Measurements from ENCODE around the gene TRPC5OS.

TRPC5OS gene

DNA sequence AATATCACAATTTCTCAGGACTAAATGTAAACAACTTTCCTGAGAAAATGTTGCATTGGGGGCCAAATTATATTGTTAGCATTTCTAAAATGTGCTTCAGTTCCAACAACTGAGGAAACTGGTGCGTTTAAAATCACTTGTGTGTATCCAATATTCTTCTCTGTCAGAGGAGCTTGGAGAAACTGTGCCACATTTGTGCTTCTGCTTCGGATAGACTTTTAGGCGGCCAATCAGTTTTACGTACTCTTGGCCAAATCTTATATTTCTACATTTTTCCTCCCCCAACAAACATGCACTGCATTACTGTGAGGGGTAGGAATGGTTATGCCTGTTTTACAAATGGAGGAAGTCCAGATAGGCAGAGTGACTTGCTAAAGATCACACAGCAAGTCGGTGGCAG, 27.4 kb upstream of the TRPC5OS start:
- DNase-seq (ENCODE audit: extremely low spot score): no peak
- TF ChIP-seq, protein P1, sequence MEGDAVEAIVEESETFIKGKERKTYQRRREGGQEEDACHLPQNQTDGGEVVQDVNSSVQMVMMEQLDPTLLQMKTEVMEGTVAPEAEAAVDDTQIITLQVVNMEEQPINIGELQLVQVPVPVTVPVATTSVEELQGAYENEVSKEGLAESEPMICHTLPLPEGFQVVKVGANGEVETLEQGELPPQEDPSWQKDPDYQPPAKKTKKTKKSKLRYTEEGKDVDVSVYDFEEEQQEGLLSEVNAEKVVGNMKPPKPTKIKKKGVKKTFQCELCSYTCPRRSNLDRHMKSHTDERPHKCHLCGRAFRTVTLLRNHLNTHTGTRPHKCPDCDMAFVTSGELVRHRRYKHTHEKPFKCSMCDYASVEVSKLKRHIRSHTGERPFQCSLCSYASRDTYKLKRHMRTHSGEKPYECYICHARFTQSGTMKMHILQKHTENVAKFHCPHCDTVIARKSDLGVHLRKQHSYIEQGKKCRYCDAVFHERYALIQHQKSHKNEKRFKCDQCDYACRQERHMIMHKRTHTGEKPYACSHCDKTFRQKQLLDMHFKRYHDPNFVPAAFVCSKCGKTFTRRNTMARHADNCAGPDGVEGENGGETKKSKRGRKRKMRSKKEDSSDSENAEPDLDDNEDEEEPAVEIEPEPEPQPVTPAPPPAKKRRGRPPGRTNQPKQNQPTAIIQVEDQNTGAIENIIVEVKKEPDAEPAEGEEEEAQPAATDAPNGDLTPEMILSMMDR (IDR thresholded peaks at IDR 0.05; ENCODE audit: control extremely low read depth, extremely low read depth, low read depth, missing control alignments): no peak
- ChIA-PET POLR2A (no interaction called here), CTCF (interaction anchor here (0.9 kb wide), 1 partner anchor 9 kb away, joined by 3 read pairs; no protein-coding TSS in a partner anchor)

DNA sequence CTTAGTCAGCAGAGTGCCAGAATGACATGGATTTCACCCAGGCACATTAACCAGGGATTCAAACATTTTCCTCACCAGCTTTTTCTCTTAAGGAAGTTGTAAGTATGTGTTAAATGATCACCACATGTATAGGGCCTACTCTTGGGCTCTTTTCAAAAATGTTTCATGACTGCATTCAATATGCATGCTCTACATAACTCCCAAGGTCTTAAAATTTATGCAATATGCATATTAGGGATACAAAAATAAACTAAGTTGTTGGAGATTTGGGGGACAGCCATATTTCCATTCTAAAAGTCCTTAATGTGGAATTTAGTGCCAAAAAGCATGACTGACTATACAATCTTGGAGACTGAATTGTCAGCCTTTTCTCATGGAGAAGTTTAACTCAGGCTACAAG, 25.0 kb upstream of the TRPC5OS start:
- DNase-seq (ENCODE audit: extremely low spot score): no peak
- TF ChIP-seq, protein P1 (IDR thresholded peaks at IDR 0.05; ENCODE audit: control extremely low read depth, extremely low read depth, low read depth, missing control alignments): no peak
- ChIA-PET CTCF (interaction anchor here (0.9 kb wide), 1 partner anchor 19 kb away, joined by 3 read pairs; no protein-coding TSS in a partner anchor), POLR2A (no interaction called here)

DNA sequence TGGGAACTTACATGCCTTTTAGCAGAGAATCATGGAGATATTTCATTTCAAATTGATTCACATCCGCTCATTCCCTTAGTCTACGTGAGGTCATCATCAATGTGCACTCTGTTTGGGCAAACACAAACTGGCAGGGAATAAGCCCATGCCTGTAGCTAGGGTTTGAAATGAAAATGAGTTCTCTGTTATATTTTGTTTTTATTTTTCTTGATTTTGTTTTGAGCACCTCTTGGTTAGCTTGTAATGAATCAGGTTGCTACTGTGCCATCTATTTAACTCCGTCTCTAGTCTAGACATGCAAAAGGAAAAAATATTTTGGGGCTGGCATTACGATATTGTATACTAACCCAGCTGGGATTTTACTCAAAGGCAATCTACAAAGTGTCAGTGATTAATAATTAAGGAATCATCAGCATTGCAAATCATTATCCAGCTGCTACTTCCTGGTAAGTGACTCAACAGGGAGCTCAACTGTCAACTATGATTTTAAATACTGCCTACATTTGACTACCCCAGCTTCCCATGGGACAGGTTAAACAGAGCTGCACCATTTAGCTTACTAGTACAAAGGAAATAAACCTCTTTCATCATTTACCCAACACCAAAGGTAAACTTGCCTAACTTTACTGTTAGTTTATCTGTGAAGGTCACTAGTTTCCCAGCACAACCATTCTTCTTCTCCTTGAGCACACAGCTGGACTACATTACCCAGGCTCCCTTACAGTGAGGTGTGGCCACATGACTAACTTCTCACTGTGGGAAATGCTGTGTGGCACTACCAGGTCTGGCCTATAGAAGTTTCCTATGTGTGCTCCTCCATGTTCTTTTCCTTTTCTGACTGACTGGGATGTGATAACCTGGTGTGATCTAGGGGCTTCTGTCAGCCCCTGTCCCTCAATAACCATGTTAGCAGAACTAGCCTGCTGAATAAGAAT, 21.2 kb upstream of the TRPC5OS start:
- no peak for DNase-seq (ENCODE audit: extremely low spot score)
- TF ChIP-seq, protein P1 (IDR thresholded peaks at IDR 0.05; ENCODE audit: control extremely low read depth, extremely low read depth, low read depth, missing control alignments): no peak
- POLR2A ChIA-PET: no interaction called here
- CTCF ChIA-PET: interaction anchor here (0.9 kb wide), 1 partner anchor 15 kb away, joined by 3 read pairs; no protein-coding TSS in a partner anchor

DNA sequence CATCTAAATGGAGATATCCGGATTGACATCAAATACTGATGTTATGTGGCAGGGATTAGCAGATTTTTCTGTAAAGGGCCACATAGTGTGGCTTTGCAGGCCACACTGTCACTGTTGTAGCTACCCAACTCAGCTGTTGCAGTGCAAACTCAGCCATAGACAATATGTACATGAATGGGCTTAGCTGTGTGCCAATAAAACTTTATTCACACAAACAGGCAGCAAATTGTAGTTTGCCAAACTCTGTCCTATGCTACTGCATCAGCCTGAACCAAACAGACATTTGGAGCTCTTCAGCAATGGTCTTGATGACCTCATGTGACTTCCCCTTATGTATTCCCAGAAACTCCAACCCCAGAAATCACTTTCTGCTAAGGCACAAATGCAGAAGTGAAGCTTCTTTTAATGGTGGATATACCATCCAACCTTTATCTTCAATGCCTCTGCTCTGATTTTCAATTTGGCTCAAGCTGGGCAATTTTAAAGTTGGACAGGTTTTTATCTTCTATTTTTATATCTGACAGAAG, 18.4 kb upstream of the TRPC5OS start:
- ChIA-PET CTCF (interaction anchor here (1.0 to 1.2 kb wide), 2 partner anchors 9 to 12 kb away, joined by 3 to 4 read pairs; no protein-coding TSS in a partner anchor), POLR2A (no interaction called here)
- no peak for DNase-seq (ENCODE audit: extremely low spot score)
- TF ChIP-seq, protein P1 (IDR thresholded peaks at IDR 0.05; ENCODE audit: control extremely low read depth, extremely low read depth, low read depth, missing control alignments): no peak

DNA sequence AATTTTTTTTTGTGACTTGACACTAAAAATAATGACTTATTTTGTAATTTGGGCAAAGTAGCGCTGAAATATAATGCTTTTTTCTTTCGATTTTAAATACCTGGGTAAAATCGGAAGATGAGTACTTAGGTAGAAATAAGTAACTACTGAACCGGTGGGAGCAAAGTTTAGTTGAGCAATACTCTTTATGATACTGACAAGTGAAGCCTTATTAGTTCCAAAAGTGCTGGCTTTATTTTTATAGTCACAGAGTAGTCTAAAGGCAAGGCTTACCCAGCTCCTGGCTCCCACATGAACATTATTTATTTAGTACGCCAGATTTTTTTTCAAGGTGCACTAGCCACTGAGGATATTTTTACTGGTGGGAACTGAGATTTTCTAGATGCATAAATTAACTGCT, 14.4 kb upstream of the TRPC5OS start:
- TF ChIP-seq, protein P1 (IDR thresholded peaks at IDR 0.05; ENCODE audit: control extremely low read depth, extremely low read depth, low read depth, missing control alignments): no peak
- ChIA-PET POLR2A (no interaction called here), CTCF (no interaction called here)
- no peak for DNase-seq (ENCODE audit: extremely low spot score)

DNA sequence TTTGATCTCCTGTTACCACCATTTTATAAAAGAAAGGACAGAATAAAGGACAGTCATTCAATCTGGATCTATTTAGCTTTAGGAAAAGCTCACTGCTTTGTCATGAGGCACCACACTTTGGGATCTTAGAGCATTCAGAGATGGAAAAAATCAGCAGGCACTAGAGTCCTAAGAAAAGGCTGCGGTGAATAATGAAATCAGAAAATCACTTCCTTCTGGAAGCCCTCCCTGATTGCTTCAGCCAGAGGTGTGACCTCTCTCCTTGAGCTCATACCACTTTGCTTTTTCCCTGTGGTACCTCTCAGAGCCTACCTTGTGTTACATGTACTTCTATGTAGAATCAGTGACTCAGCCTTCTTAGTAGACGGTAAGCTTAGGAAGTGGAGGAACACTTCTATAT, 8.7 kb upstream of the TRPC5OS start:
- CTCF ChIA-PET: no interaction called here
- no peak for DNase-seq (ENCODE audit: extremely low spot score)
- POLR2A ChIA-PET: no interaction called here
- TF ChIP-seq, protein P1 (IDR thresholded peaks at IDR 0.05; ENCODE audit: control extremely low read depth, extremely low read depth, low read depth, missing control alignments): no peak
